ENCODE results near the gene LIX1.

GRCh38 chr5:97183100-97183929, 40.9 kb upstream of the LIX1 start, which contains the start of gene RIOK2:
- no peak for TF ChIP-seq CTCF (IDR thresholded peaks at IDR 0.05)
- TF ChIP-seq POLR2A (IDR thresholded peaks at IDR 0.05) = no peak
